Stimulated activated naive B cell treated with anti-CD40 and anti-IgM and Interleukin-4, amounts not matched to agents 10 μg/mL and 1 μg/mL and 100 μg/mL, for 72 hours (primary cell): ENCODE data around the gene ITGA2.

Experiments used
- ATAC-seq, 2 donors: fragments of 150-1000 bp; cut with Tn5 transposase; replicated peaks; 2 replicates each; pipeline ENCODE4 v1.10.0; 2021; ENCODE audit warnings: moderate library complexity in 1 of 2
- DNase-seq: peaks from one replicate; pipeline ENCODE4 v3.0.0; 2021
- H3K27ac Mint-ChIP-seq: one replicate; pipeline ENCODE4 v1.8.0; 2022; ENCODE audit warnings: mild to moderate bottlenecking, mixed read lengths
- H3K27me3 Mint-ChIP-seq, 2 donors: one replicate each; pipeline ENCODE4 v1.8.0; 2022; ENCODE audit warnings: mixed read lengths in 2 of 2
- H3K36me3 Mint-ChIP-seq, 2 donors: one replicate each; pipeline ENCODE4 v1.8.0; 2022; ENCODE audit warnings: mixed read lengths in 2 of 2, mild to moderate bottlenecking in 1 of 2
- H3K4me1 Mint-ChIP-seq, 2 donors: one replicate each; pipeline ENCODE4 v1.8.0; 2022; ENCODE audit warnings: mixed read lengths in 2 of 2, mild to moderate bottlenecking in 1 of 2
- H3K4me3 Mint-ChIP-seq, 2 donors: one replicate each; pipeline ENCODE4 v1.8.0; 2022; ENCODE audit warnings: mild to moderate bottlenecking in 2 of 2, mixed read lengths in 2 of 2, moderate library complexity in 1 of 2
- H3K9me3 Mint-ChIP-seq, 2 donors: one replicate each; pipeline ENCODE4 v1.8.0; 2022; ENCODE audit warnings: mixed read lengths in 2 of 2, mild to moderate bottlenecking in 1 of 2

ITGA2 gene

DNA sequence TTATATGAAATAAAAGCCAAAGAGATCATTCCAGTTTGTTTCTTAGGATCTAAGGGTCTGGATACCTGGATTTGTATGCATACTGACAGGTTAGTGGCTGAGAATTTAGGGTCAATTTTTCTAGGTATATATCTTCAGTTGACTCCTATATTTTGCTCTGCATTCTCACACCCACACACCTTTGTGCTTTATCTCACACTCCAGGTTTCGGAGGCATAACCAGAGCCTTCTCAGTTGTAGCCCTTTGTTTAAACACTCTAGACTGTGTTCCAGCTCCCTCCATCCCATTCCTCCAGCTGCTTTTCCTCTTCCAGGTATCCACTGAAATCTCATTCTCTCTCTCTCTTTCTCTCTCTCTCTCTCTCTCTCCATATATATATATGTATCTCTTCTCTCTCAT is 131.0 kb downstream of the ITGA2 start:
- Mint-ChIP-seq H3K4me3 (no peak overlapping the region), H3K4me1 (no peaks in the 10 kb centered on the region), H3K36me3 (peaks cover 3 to 5% of the 10 kb centered on the region in 2 donors), H3K27me3 (peaks cover 0 to 14% of the 10 kb centered on the region in 2 donors), H3K9me3 (no peaks in the 10 kb centered on the region), H3K27ac (no peak overlapping the region)
- DNase-seq (no peak), ATAC-seq (no peak)

DNA sequence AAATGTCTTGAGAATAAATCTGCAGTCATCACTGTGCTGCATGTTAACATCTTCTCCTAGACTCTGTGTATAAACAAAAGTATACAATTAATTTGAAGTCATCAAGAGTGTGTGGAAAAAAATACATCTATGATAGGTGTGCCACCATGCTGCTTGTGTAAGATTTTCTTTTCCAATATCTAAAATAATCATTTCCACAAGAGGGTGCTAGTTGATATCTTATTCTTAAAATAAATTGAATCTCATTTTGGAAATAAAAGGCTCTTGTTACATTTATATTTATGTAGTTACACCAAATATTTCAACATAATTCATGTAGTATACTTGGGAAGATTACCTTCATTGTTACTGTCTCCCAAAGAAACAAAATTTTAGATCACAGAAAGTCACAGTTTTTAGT is 134.6 kb downstream of the ITGA2 start:
- Mint-ChIP-seq H3K4me1 (no peaks in the 10 kb centered on the region), H3K9me3 (no peaks in the 10 kb centered on the region), H3K36me3 (no peaks in the 10 kb centered on the region), H3K27ac (no peak overlapping the region), H3K4me3 (no peak overlapping the region), H3K27me3 (peaks cover 2 to 6% of the 10 kb centered on the region in 2 donors)
- DNase-seq (no peak), ATAC-seq (no peak)

DNA sequence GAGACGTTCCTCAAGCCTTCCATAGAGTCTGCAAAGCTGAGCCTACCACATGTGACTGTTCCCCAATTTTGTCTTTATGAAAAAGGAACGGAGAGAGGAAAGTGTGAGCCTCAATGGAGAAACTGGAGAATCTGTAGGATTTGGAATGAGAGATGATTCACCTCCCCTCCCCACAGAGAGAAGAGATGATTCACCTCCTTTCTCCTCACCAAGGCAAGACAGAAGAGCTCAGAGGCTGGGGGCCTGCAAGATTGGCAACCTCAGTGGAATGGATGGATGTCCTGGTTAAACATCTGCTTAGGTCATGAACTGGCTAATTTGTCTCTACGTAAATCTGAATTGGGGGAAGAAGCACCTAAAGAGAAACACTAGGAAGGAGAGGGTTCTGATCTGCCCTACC is 137.4 kb downstream of the ITGA2 start:
- ATAC-seq, result no peak
- H3K4me3 Mint-ChIP-seq, result no peak overlapping the region
- H3K27ac Mint-ChIP-seq, result no peak overlapping the region
- no peak for DNase-seq
- no peaks in the 10 kb centered on the region for H3K4me1 Mint-ChIP-seq
- H3K36me3 Mint-ChIP-seq, result no peaks in the 10 kb centered on the region
- peaks cover 2 to 4% of the 10 kb centered on the region in 2 donors for H3K9me3 Mint-ChIP-seq
- peaks cover 6 to 13% of the 10 kb centered on the region in 2 donors for H3K27me3 Mint-ChIP-seq

DNA sequence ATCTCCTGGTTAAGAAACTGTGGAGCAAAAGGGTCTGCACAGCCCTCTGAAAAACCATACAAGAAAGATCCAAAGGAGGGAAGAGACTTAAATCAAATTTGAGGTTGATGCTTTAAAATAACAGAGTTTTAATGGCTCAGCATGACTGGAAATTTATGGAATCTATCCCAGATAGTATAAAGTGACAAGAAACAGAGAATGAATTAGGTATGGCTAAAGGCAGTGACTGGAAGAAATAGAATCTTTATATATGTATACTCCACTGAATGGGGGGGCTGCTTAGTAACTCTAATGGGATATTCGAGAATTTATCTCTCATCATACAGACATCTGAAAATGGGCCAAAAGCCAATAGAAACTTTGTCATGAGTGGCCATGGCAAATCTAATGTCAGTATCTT is 138.0 kb downstream of the ITGA2 start:
- H3K9me3 Mint-ChIP-seq, result peaks cover 2 to 4% of the 10 kb centered on the region in 2 donors
- no peak for ATAC-seq
- H3K27ac Mint-ChIP-seq, result no peak overlapping the region
- no peak for DNase-seq
- peaks cover 6 to 13% of the 10 kb centered on the region in 2 donors for H3K27me3 Mint-ChIP-seq
- no peaks in the 10 kb centered on the region for H3K4me1 Mint-ChIP-seq
- no peaks in the 10 kb centered on the region for H3K36me3 Mint-ChIP-seq
- no peak overlapping the region for H3K4me3 Mint-ChIP-seq

DNA sequence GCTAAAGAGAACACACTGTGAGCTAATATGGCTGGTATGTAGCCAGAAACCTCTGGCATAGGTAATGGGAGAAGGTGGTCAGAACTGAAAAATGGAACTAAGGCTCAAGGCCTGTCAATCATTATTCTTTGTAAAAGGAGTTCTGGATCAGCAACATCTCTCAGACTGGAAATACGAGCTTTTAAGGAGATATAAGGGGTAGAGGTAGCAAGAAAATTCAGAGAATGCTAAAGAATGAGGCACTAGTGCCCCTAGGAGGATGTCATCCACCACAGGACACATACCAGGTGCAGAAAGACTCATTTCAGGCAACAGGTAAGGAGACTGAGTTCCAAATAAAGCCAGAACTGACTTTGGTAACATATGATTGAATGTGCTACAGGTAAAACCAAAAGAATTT is 139.3 kb downstream of the ITGA2 start:
- ATAC-seq (no peak), DNase-seq (no peak)
- H3K27me3 Mint-ChIP-seq, result peaks cover 6 to 13% of the 10 kb centered on the region in 2 donors
- H3K4me3 Mint-ChIP-seq, result no peak overlapping the region
- no peaks in the 10 kb centered on the region for H3K36me3 Mint-ChIP-seq
- no peak overlapping the region for H3K27ac Mint-ChIP-seq
- H3K9me3 Mint-ChIP-seq, result peaks cover 2 to 4% of the 10 kb centered on the region in 2 donors
- H3K4me1 Mint-ChIP-seq, result no peaks in the 10 kb centered on the region

DNA sequence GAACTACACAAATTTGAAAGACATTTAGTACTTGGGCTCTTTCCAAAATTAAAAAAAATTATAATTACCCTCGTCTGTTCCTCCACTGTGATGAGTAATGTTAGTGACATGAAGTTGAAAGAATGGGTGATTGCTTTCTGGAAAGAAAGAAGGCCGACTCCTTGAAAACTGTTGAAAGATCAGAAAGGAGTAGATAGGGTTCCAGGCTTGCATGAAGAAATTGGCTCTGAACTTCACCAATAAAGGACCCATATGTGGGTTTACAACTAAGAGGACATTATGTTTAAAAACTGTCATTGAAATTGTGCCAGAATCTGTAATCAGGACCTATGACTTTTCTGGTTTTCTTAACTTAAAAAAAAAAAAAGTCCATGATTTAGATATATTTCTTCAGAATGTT is 141.1 kb downstream of the ITGA2 start:
- H3K4me3 Mint-ChIP-seq, result no peak overlapping the region
- no peaks in the 10 kb centered on the region for H3K4me1 Mint-ChIP-seq
- no peak for ATAC-seq
- no peaks in the 10 kb centered on the region for H3K36me3 Mint-ChIP-seq
- peaks cover 2 to 4% of the 10 kb centered on the region in 2 donors for H3K9me3 Mint-ChIP-seq
- H3K27ac Mint-ChIP-seq, result no peak overlapping the region
- DNase-seq, result no peak
- H3K27me3 Mint-ChIP-seq, result peaks cover 10 to 13% of the 10 kb centered on the region in 2 donors

DNA sequence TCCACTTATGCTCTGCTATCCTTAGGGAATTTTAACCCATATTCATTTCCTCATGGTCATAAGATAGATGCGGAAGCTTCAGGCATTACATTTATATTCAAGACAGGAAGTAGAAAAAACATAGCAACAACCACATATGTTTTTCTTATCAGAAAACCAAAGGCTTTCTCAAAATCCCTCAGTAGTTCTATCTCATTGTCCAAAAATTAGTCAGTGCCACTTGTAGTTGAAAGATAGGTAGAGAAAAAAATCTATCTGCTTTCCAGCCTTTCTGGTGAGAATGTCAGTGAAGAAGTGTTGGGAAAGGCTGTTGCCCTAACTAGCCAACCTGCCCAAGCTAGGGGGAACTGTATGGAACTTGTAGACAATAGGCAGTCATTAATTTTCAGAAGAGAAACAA is 143.9 kb downstream of the ITGA2 start:
- ATAC-seq (no peak), DNase-seq (no peak)
- no peak overlapping the region for H3K4me3 Mint-ChIP-seq
- H3K4me1 Mint-ChIP-seq, result no peaks in the 10 kb centered on the region
- no peaks in the 10 kb centered on the region for H3K36me3 Mint-ChIP-seq
- H3K9me3 Mint-ChIP-seq, result peaks cover 2 to 4% of the 10 kb centered on the region in 2 donors
- H3K27ac Mint-ChIP-seq, result no peak overlapping the region
- H3K27me3 Mint-ChIP-seq, result peaks cover 7 to 16% of the 10 kb centered on the region in 2 donors
